Measurements from ENCODE around the gene CDH12.

CDH12 gene

GRCh38 chr5:21817668-21818369 is 1035.3 kb downstream of the CDH12 start:
- DNase-seq = no peak

GRCh38 chr5:21810737-21811316 is 1042.3 kb downstream of the CDH12 start:
- DNase-seq = peak; percentile 16

- DNase-seq = no peak
Measured at GRCh38 chr5:21809611-21810010, 1043.5 kb downstream of the CDH12 start.

- peak; percentile 16 for DNase-seq
Measured at GRCh38 chr5:21807953-21808352, 1045.2 kb downstream of the CDH12 start.

- peak; percentile 85 for DNase-seq
Measured at GRCh38 chr5:21806943-21807342, 1046.2 kb downstream of the CDH12 start.

GRCh38 chr5:21806271-21806670 is 1046.9 kb downstream of the CDH12 start:
- DNase-seq = no peak

GRCh38 chr5:21802869-21803490 is 1050.2 kb downstream of the CDH12 start:
- peak; percentile 45 for DNase-seq

- no peak for DNase-seq
Measured at GRCh38 chr5:21802100-21802499, 1051.0 kb downstream of the CDH12 start.

- DNase-seq = peak; percentile 3
Measured at GRCh38 chr5:21792748-21793147, 1060.4 kb downstream of the CDH12 start.

GRCh38 chr5:21791304-21791703 is 1061.8 kb downstream of the CDH12 start:
- DNase-seq = peak; percentile 61

GRCh38 chr5:21784487-21784886 is 1068.7 kb downstream of the CDH12 start:
- DNase-seq = no peak

GRCh38 chr5:21783074-21783679 is 1070.0 kb downstream of the CDH12 start:
- no peak for DNase-seq

- no peak for DNase-seq
Measured at GRCh38 chr5:21776466-21776865, 1076.7 kb downstream of the CDH12 start.

GRCh38 chr5:21774801-21775200 is 1078.3 kb downstream of the CDH12 start:
- peak; percentile 21 for DNase-seq

- DNase-seq = no peak
Measured at GRCh38 chr5:21774281-21774680, 1078.9 kb downstream of the CDH12 start.

GRCh38 chr5:21773456-21773855 is 1079.7 kb downstream of the CDH12 start:
- DNase-seq = no peak

- DNase-seq = no peak
Measured at GRCh38 chr5:21765406-21765805, 1087.7 kb downstream of the CDH12 start.

GRCh38 chr5:21739096-21739495 is 1114.0 kb downstream of the CDH12 start:
- DNase-seq = no peak

- DNase-seq = no peak
Measured at GRCh38 chr5:21723500-21723899, 1129.6 kb downstream of the CDH12 start.

GRCh38 chr5:21711866-21712758 is 1141.0 kb downstream of the CDH12 start:
- peak; percentile 83 for DNase-seq

GRCh38 chr5:21709770-21710169 is 1143.4 kb downstream of the CDH12 start:
- no peak for DNase-seq

GRCh38 chr5:21704974-21705668 is 1148.0 kb downstream of the CDH12 start:
- DNase-seq = no peak

All from fibroblast of skin of abdomen (primary cell).